IPS-15b (cell line): Measurements from ENCODE around the gene LRRC75A.
A peak's percentile ranks its signal among the peaks of the same experiment; 100 is the strongest.
"Not testable (repeated sequence)": the region's sequence is repeated elsewhere in the genome, so short reads cannot be mapped to it uniquely, and the experiment has no call there.

Experiments used
- H3K27me3 ChIP-seq: one replicate; pipeline ENCODE4 v1.6.1; 2013; ENCODE audit warnings: low read length; ENCODE audit not compliant: control insufficient read depth, insufficient read depth
- H3K36me3 ChIP-seq: one replicate; pipeline ENCODE4 v1.6.1; 2013; ENCODE audit warnings: low read length; ENCODE audit not compliant: control insufficient read depth, insufficient read depth
- H3K4me1 ChIP-seq: one replicate; pipeline ENCODE4 v1.6.1; 2013; ENCODE audit warnings: mild to moderate bottlenecking, low read length; ENCODE audit not compliant: control insufficient read depth, insufficient read depth
- H3K4me3 ChIP-seq: one replicate; pipeline ENCODE4 v1.5.1; 2013; ENCODE audit warnings: low read depth, low read length
- H3K9ac ChIP-seq: one replicate; pipeline ENCODE4 v1.6.1; 2013; ENCODE audit warnings: low read depth, mild to moderate bottlenecking, low read length
- H3K9me3 ChIP-seq: one replicate; pipeline ENCODE4 v1.6.1; 2013; ENCODE audit warnings: mild to moderate bottlenecking, low read length; ENCODE audit not compliant: control insufficient read depth, insufficient read depth

LRRC75A gene

GRCh38 chr17:16442594-16443510, 49.1 kb downstream of the LRRC75A start:
- Histone ChIP-seq H3K4me3 (peak overlapping the region; percentile 20), H3K27me3 (no peaks in the 10 kb centered on the region), H3K9me3 (no peaks in the 10 kb centered on the region), H3K4me1 (peaks cover 25% of the 10 kb centered on the region), H3K36me3 (peaks cover 59% of the 10 kb centered on the region), H3K9ac (peak overlapping the region; percentile 49)

- Histone ChIP-seq H3K4me1 (peaks cover 25% of the 10 kb centered on the region), H3K27me3 (no peaks in the 10 kb centered on the region), H3K9ac (peak overlapping the region; percentile 49), H3K4me3 (peak overlapping the region; percentile 27), H3K36me3 (peaks cover 57% of the 10 kb centered on the region), H3K9me3 (no peaks in the 10 kb centered on the region)
Observed at GRCh38 chr17:16442141-16442540, 49.9 kb downstream of the LRRC75A start.

GRCh38 chr17:16440901-16441629, 50.9 kb downstream of the LRRC75A start:
- H3K9ac ChIP-seq, result peak overlapping the region; percentile 54
- H3K36me3 ChIP-seq, result peaks cover 54% of the 10 kb centered on the region
- no peaks in the 10 kb centered on the region for H3K27me3 ChIP-seq
- H3K4me1 ChIP-seq, result peaks cover 23% of the 10 kb centered on the region
- peak overlapping the region; percentile 11 for H3K4me3 ChIP-seq
- H3K9me3 ChIP-seq, result no peaks in the 10 kb centered on the region

GRCh38 chr17:16440354-16440753, 51.6 kb downstream of the LRRC75A start:
- H3K36me3 ChIP-seq, result peaks cover 54% of the 10 kb centered on the region
- peaks cover 22% of the 10 kb centered on the region for H3K4me1 ChIP-seq
- not testable (repeated sequence) for H3K27me3 ChIP-seq, H3K9me3 ChIP-seq
- H3K4me3 ChIP-seq, result peak overlapping the region; percentile 97
- peak overlapping the region; percentile 100 for H3K9ac ChIP-seq

GRCh38 chr17:16439811-16440351, 52.1 kb downstream of the LRRC75A start:
- Histone ChIP-seq H3K27me3 (no peaks in the 10 kb centered on the region), H3K4me1 (peaks cover 24% of the 10 kb centered on the region), H3K9ac (peak overlapping the region; percentile 100), H3K36me3 (peaks cover 54% of the 10 kb centered on the region), H3K4me3 (peak overlapping the region; percentile 97), H3K9me3 (no peaks in the 10 kb centered on the region)

- Histone ChIP-seq H3K9me3 (no peaks in the 10 kb centered on the region), H3K4me1 (peaks cover 29% of the 10 kb centered on the region), H3K9ac (peak overlapping the region; percentile 100), H3K36me3 (peaks cover 52% of the 10 kb centered on the region), H3K27me3 (no peaks in the 10 kb centered on the region), H3K4me3 (peak overlapping the region; percentile 97)
Observed at GRCh38 chr17:16439303-16439791, 52.6 kb downstream of the LRRC75A start.

GRCh38 chr17:16438557-16439302, 53.3 kb downstream of the LRRC75A start:
- Histone ChIP-seq H3K36me3 (peaks cover 45% of the 10 kb centered on the region), H3K9me3 (no peaks in the 10 kb centered on the region), H3K27me3 (no peaks in the 10 kb centered on the region), H3K4me3 (peak overlapping the region; percentile 97), H3K4me1 (peaks cover 29% of the 10 kb centered on the region), H3K9ac (peak overlapping the region; percentile 100)

GRCh38 chr17:16438173-16438556, 53.8 kb downstream of the LRRC75A start:
- H3K36me3 ChIP-seq, result peaks cover 40% of the 10 kb centered on the region
- peak overlapping the region; percentile 95 for H3K9ac ChIP-seq
- H3K27me3 ChIP-seq, result no peaks in the 10 kb centered on the region
- H3K4me3 ChIP-seq, result peak overlapping the region; percentile 85
- peaks cover 29% of the 10 kb centered on the region for H3K4me1 ChIP-seq
- no peaks in the 10 kb centered on the region for H3K9me3 ChIP-seq

- H3K27me3 ChIP-seq, result no peaks in the 10 kb centered on the region
- no peaks in the 10 kb centered on the region for H3K9me3 ChIP-seq
- peaks cover 25% of the 10 kb centered on the region for H3K4me1 ChIP-seq
- peaks cover 29% of the 10 kb centered on the region for H3K36me3 ChIP-seq
- no peak overlapping the region for H3K4me3 ChIP-seq
- H3K9ac ChIP-seq, result no peak overlapping the region
Observed at GRCh38 chr17:16437083-16437482, 54.9 kb downstream of the LRRC75A start.

GRCh38 chr17:16435925-16436886, 55.8 kb downstream of the LRRC75A start:
- no peaks in the 10 kb centered on the region for H3K27me3 ChIP-seq
- peaks cover 20% of the 10 kb centered on the region for H3K36me3 ChIP-seq
- no peaks in the 10 kb centered on the region for H3K9me3 ChIP-seq
- H3K9ac ChIP-seq, result no peak overlapping the region
- no peak overlapping the region for H3K4me3 ChIP-seq
- peaks cover 20% of the 10 kb centered on the region for H3K4me1 ChIP-seq
